Measurements from ENCODE around the gene TREM2.
"Not testable (repeated sequence)": the region's sequence is repeated elsewhere in the genome, so short reads cannot be mapped to it uniquely, and the experiment has no call there.

Gene TREM2

DNA sequence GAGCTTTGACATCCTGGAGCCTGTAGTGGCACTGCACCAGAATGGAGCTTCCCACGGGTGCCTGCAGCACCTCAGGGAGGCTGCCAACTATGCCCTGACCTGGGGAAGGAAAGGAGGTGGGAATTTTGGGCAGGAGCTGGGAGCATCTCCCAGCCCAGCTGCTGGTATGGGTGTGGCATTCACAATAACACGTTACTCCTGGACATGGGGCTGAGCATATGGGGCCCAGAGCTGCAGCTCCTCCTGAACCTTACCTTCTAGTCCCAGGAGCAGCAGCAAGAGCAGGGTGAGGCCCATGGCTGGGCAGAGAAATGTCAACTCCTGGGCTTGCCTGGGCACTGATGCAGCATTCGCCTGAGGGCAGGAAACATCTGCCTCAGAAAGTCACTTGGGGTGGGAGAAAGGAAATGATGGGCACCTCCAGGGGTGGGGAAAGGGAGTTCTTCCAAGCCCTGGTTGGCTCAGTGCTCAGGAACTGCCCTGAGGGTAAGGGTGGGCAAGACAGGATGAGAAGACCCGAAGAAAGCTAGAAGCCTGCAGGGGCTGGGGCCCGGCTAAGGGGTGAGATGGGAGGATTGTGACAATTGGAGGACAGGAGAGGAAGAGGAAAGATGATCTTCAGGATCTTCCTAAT, 8.8 kb downstream of the TREM2 start, which contains the start of gene TREML1:
Gene TREML1, minus strand, starts transcription at position 356 of the 634 bp plus-strand sequence. Its CDS starts 59 bp downstream, at position 297.
- no peak for DNase-seq

DNA sequence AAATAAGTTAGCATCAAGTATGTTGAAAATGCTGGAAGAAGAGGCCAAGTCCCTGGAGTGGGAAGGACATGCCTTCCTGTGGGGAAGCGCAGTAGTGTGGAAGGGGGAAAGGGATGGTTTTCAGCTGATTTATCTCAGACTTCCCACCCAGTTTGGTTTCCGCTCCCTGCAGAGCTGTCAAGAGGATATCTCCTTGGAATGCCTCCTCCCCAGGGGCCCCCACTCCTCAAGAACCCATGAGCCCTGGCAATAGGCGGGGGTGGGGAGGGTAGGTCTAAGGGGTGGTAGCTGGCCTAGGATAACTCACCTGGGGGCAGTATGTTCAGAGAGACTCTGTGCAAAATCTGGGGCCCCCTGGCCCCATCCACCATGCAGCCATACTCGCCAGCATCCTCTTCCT, 9.5 kb downstream of the TREM2 start:
- DNase-seq: no peak

DNA sequence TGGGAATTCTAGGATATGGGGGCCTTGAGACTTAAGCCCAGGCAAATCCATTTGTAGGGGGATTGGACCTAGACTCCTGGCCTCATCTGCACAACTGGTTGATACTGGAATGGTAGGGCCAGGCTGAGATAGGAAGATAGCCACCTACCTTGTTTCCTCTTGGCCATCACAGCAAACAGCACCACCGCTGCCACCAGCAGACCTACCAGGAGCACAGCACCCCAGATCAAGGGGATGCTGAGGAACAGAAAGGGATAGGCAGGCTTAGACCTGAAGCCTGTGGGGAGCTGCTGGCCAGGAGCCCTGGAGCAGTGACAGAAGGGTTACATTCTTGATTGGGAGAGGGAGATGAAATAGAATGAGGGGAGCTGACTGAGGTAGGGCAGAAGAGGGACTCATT, 12.2 kb downstream of the TREM2 start:
- no peak for DNase-seq

DNA sequence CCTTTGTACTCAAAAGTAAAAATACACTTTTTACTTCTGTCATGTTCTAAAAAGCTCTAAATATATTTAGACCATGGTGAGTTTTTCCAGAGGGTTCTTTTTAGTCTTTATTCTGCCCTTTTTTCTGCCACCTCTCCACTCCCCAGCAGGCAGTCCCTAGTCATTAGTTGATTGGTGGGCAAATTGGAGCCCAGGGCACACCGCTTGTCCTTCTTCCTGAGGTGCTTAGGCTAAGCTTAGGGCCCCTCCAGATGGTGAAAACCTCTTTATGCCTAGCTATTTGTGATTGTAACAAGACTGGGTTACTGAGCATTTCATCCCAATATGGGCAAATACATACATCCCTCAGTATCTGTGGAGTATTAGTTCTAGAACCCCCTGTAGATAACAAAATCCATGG, 15.0 kb downstream of the TREM2 start:
- no peak for DNase-seq

DNA sequence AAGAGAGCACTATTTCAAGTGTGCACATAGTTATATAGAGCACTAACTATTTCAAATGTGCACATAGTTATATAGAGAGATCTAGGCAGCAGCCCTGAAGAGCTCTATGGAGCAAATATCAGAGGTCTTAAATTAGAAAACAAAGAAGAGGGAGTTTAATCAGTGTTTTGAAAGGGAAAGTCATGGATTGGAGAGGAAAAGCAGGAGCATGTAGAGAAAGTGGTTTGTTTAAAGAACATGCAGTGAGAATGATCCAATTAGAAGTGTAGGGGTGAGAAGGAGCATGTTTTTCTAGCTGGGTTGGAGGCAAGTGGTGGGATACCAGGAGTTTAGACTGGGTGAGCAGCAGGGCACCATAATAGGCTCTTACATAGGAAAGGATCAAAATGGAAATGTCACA, 26.0 kb downstream of the TREM2 start:
- no peak for DNase-seq

DNA sequence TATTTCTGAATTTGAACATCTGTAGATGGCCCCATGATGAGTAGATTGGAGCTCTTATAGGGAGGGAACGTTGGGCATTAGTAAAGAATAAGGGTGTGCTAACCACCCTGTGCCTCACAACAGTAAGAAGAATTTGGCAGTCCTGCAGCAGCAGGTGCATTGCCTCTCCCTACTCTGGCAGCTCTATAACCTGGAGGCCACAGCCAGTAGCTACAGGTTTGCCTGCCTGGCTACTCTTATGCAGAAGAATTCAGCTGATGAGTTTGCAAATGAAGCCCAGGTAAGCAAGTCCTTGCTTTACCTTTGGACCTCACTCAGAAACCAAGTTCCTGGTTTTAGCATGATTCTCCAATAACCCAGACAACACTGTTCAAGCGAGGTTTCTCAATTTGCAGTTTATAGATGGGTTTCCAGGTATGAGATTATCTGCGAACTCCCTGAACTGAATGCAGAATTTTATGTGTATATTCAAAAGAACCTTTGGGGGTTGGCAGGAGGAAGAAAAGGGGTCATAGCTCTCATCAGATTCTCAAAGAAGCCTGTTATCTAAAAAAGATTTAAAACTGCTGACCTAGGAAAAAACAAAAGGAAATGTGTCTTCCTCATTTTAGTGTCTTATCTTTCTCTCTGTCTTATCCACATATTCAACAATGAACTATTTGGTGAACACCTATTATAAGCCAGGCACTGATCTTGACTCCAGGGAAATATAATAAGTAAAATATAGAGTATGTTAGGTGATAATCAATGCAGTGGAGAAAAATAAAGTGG, 27.7 kb downstream of the TREM2 start:
- DNase-seq: no peak

DNA sequence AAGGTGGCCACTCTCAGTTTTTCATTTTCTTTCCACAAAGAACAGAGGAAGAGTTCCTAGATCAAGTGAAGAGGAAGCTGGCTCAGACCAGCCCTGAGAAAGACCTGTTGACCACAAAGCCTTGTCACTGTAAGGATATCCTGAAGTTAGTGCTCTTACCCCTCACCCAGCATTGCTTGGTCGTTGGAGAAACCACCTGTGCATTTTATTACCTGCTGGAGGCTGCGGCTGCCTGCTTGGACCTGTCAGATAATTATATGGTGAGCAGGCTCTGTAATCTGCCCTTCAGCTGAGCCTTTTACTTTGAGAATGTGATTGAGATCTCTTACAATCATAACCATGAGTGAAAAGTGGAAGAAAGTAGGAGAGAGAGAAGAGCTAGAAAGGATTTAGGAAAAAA, 30.7 kb downstream of the TREM2 start:
- DNase-seq: no peak

DNA sequence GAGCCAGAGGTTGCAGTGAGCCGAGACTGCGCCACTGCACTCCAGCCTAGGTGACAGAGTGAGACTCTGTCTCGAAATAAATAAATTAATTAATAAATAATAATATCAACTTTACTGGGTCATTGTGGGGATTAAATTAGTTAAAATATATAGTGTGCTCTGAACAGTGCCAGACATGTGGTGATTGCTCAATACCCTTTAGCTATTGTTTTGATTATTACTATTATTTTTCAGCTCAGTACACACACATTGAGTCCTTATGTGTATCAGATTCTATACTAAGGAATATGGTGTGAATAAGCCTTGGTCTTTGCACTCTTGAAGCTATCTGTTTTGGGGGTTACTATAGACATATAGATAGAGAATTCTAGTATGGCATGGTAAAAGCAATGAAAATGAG, 37.6 kb downstream of the TREM2 start:
- DNase-seq: no peak

DNA sequence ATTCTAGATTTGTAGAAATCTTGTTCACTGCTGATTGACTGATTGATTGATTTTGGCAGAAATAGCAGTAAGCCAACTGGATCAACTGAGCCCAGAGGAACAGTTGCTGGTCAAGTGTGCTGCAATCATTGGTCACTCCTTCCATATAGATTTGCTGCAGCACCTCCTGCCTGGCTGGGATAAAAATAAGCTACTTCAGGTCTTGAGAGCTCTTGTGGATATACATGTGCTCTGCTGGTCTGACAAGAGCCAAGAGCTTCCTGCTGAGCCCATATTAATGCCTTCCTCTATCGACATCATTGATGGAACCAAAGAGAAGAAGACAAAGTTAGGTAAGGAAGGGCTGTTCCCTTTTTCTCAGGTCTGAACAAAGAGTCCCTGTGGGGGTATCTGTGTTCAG, 40.0 kb downstream of the TREM2 start:
- no peak for DNase-seq

DNA sequence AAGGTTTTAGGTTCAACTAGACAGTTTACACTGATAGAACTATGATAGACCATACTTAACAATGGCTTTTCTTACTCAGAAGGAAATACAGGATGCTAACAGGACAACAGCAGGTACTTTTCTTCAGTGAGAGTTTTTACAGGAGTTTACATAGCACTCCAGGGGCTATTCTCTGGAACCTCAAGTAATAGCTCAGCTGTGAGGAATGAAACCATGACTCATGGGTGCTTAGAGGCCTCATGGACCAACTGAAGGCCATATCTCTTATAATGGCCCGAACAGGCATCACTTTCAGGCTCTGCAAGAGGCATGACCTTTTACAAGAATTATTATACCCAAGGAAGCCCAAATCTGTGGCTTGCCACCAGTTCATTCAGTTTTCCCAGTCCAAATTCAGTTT, 40.5 kb downstream of the TREM2 start:
- DNase-seq: no peak

DNA sequence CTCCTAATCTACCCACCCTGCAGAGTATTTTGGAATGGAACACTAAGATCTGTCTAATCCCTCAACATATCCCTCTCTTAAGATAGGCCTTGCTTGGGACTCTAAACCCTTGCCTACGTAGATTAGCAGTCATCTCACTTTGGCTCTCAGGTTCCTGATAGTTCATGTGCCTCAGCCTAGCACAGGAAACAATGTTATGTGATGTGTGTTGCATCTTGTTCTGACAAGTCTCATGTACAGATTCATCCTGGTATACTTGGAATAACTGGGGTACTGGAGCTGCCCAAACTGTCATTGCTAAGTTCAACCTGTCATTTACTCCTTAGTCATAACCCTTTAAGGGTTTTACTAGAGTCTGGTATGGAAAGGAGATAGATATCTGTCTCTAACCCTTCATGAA, 42.9 kb downstream of the TREM2 start:
- no peak for DNase-seq

DNA sequence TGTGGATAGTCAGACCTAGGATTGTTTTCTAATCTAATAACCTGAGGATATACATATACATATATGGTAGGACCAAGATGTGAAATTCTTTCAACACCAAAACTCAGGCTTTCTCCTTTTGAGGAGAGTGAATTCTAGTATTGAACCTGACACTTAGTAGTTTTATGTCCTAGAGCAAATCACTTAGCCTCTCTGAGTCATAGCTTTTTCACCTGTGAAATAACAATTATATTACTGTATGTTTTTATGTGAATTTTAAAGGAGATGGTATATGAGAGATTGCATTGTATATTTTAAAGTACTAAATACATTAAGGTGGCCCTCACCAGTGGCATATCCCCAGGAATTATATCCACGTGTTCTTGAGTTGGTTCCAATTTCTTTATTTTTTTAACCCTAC, 43.4 kb downstream of the TREM2 start:
- no peak for DNase-seq

DNA sequence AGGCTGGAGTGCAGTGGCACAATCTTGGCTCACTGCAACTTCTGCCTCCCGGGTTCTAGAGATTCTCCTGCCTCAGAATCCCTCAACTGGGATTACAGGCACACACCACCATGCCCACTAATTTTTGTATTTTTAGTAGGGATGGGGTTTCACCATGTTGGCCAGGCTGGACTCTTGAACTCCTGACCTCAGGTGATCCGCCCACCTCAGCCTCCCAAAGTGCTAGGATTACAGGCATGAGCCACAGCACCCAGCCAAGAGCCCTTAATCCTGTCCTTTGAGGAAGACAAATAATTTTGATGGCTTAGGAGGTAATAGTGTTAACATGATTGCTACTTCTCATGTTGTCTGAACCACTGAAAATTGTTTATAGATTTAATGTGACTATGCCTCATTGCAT, 47.9 kb downstream of the TREM2 start:
- DNase-seq: not testable (repeated sequence)

DNA sequence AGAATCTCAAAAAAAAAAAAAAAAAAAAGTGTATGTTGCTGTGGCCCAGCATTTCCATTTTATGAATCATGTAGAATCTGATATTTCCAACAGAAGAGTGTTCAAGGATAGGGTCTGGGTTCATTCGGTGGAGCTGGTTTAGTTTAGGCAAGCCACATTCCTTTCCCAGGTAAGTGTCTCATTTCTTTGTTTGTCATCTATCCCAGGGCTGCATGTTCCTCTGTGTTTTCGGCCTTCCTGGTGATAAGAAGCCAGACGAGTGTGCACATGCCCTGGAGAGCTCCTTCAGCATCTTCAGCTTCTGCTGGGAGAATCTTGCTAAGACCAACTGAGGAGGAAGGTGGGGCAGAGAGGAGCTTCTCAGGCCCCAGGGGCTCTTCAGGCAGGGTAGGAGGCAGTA, 51.9 kb downstream of the TREM2 start:
- DNase-seq: no peak

Measured in 8988T (cell line).